ENCODE results near the gene LITAFD. TPM values are rescaled to one million over a fixed set of nuclear protein-coding genes. Genes with fewer than 3 reads are reported as not detected.

The LITAFD gene
- total and polyA plus RNA-seq, 10 of the 15 experiments (the other 5 are each of a cell fraction or from before 2014, with no cell fraction given): not detected

- Histone ChIP-seq H3K4me1 (ENCODE audit: control insufficient read depth, insufficient read depth, low read length) (peaks cover 51% of the 10 kb centered on the region), H3K9ac (ENCODE audit: control insufficient read depth, insufficient read depth, low read length) (no peak overlapping the region), H3K27me3 (replicated peaks in 1 of 2; ENCODE audit: control insufficient read depth in 2 of 2, insufficient read depth in 2 of 2, low read length in 1 of 2) (no peaks in the 10 kb centered on the region), H3K4me3 (no peak overlapping the region), H3K79me2 (ENCODE audit: control insufficient read depth, insufficient read depth, low read length) (peaks cover 69% of the 10 kb centered on the region), H3K27ac (ENCODE audit: control insufficient read depth, insufficient read depth) (no peak overlapping the region), H4K20me1 (ENCODE audit: control insufficient read depth, insufficient read depth) (peaks cover 18% of the 10 kb centered on the region), H3K4me2 (ENCODE audit: control insufficient read depth, insufficient read depth) (no peak overlapping the region), H3K9me3 (replicated peaks; ENCODE audit: control insufficient read depth, insufficient read depth, low read length) (no peaks in the 10 kb centered on the region; the same call in 2 of the 3 replicates), H2AFZ (ENCODE audit: control insufficient read depth, low read depth, low read length) (no peak overlapping the region), H3K36me3 (ENCODE audit: control insufficient read depth in 2 of 2, insufficient read depth in 2 of 2, low read length in 1 of 2) (peaks cover 32 to 54% of the 10 kb centered on the region in 2 experiments)
- in situ Hi-C loops (cut with MboI) (no loop called here), intact Hi-C loops (cut with micrococcal nuclease; ENCODE audit: unreplicated experiment) (loop anchor here (5.0 kb wide), 1 partner anchor 37 kb away; the partner anchor contains the start of gene USP7)
- FAIRE-seq (no peak), DNase-seq (ENCODE audit: low read depth, low spot score) (no peak), ATAC-seq (no peak)
- POLR2A ChIA-PET: no interaction called here
- WGBS (ENCODE audit: insufficient coverage, insufficient replicate concordance, low lambda C conversion rate, missing lambda C conversion rate): 93% methylated on average over 7 of the region's 7 CpGs
- SMC1A ChIA-PET (ENCODE audit: uncharacterized antibody, unreplicated experiment): interaction anchor here (0.7 to 1.3 kb wide), 4 partner anchors 11 to 83 kb away, joined by 3 to 4 read pairs (median 4); no protein-coding TSS in a partner anchor
- no TSS peak for BruUV-seq (replicated peaks)
- no peak for TF ChIP-seq CUX1 (IDR thresholded peaks at IDR 0.05; ENCODE audit: insufficient replicate concordance, low read depth, low read length)
- no peak for TF ChIP-seq HDAC2 (IDR thresholded peaks at IDR 0.05)
- TF ChIP-seq BMI1 (IDR thresholded peaks at IDR 0.05; ENCODE audit: borderline replicate concordance): no peak
- no peak for TF ChIP-seq CHD4 (IDR thresholded peaks at IDR 0.05)
- no peak for TF ChIP-seq KLF5 (IDR thresholded peaks at IDR 0.05; ENCODE audit: partially characterized antibody)
- TF ChIP-seq CTCF (IDR thresholded peaks at IDR 0.05 in 2 of 3, conservative IDR thresholded peaks at IDR 0.05 in 1 of 3; ENCODE audit: control insufficient read depth in 2 of 3, extremely low read depth in 1 of 3, insufficient read depth in 1 of 3, low read depth in 3 of 3, low read length in 3 of 3): no peak
- no peak for TF ChIP-seq FOXK2 (IDR thresholded peaks at IDR 0.05)
- no peak for TF ChIP-seq PKNOX1 (IDR thresholded peaks at IDR 0.05)
- TF ChIP-seq ZSCAN29 (IDR thresholded peaks at IDR 0.05): no peak
- no peak for TF ChIP-seq ZBTB33 (IDR thresholded peaks at IDR 0.05)
- no peak for TF ChIP-seq USF2 (IDR thresholded peaks at IDR 0.05; ENCODE audit: borderline replicate concordance, low read depth, low read length)
- no peak for TF ChIP-seq HDAC6 (IDR thresholded peaks at IDR 0.05; ENCODE audit: unreplicated experiment)
- TF ChIP-seq YBX1 (IDR thresholded peaks at IDR 0.05): no peak
- RAD21 ChIA-PET (ENCODE audit: unreplicated experiment): interaction anchor here (0.9 kb wide), 1 partner anchor 84 kb away, joined by 5 read pairs; no protein-coding TSS in a partner anchor
- CTCF ChIA-PET: interaction anchor here (0.6 to 1.8 kb wide), 4 partner anchors 9 to 83 kb away, joined by 3 to 5 read pairs (median 4); no protein-coding TSS in a partner anchor
Observed at GRCh38 chr16:8925455-8925854, 43.3 kb downstream of the LITAFD start.
